Thyroid gland (tissue), 4 donors: ENCODE results near the gene PGLYRP3.

Source experiments
- POLR2A ChIP-seq, 2 donors: fragments of 450-650 bp; IDR thresholded peaks; one replicate each; pipeline ENCODE4 v1.6.1; 2017; ENCODE audit warnings: antibody characterized with exemption in 2 of 2, mild to moderate bottlenecking in 2 of 2, moderate library complexity in 1 of 2
- TF ChIP-seq, protein P1 (sequence below), 6 experiments: fragments of 200-600 bp in 3 of 6; fragments of 450-650 bp in 3 of 6; sonication (generic) in 3 of 6; IDR thresholded peaks; one replicate each; pipeline ENCODE4 v1.5.1; 2016 to 2019; ENCODE audit warnings: antibody characterized with exemption in 6 of 6, mild to moderate bottlenecking in 2 of 6, inconsistent platforms in 1 of 6, moderate library complexity in 1 of 6

DNA sequence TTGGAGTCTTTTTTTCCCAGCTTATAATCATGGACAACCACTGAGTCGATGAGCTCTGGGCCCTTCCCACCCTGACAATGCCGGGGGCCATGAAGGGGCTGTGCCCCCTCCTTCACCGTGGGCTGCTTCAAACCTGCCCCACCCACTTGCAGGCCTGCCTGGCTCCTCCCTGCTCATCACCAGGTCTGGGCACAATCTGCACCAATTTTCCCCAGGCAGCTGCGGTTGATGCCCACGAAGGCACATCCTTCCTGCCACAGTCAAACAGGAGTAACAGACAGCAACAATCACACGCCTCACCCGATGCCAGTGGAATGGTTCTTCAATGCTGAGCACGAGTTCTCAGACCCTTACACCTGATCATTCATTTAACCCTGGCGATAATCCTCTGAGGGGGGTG is 18.9 kb downstream of the PGLYRP3 start:
- TF ChIP-seq, protein P1, sequence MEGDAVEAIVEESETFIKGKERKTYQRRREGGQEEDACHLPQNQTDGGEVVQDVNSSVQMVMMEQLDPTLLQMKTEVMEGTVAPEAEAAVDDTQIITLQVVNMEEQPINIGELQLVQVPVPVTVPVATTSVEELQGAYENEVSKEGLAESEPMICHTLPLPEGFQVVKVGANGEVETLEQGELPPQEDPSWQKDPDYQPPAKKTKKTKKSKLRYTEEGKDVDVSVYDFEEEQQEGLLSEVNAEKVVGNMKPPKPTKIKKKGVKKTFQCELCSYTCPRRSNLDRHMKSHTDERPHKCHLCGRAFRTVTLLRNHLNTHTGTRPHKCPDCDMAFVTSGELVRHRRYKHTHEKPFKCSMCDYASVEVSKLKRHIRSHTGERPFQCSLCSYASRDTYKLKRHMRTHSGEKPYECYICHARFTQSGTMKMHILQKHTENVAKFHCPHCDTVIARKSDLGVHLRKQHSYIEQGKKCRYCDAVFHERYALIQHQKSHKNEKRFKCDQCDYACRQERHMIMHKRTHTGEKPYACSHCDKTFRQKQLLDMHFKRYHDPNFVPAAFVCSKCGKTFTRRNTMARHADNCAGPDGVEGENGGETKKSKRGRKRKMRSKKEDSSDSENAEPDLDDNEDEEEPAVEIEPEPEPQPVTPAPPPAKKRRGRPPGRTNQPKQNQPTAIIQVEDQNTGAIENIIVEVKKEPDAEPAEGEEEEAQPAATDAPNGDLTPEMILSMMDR (IDR thresholded peaks at IDR 0.05): no peak
- no peak for TF ChIP-seq POLR2A (IDR thresholded peaks at IDR 0.05)
